Activated CD4-positive, alpha-beta T cell treated with anti-CD3 and anti-CD28 coated beads, Interleukin-2, amount 50 U/mL, for 1 hour (primary cell): ENCODE results near the gene CINP.

Experiments
- DNase-seq: peaks from one replicate; pipeline ENCODE4 v3.0.0-alpha.2; 2020

Gene CINP

DNA sequence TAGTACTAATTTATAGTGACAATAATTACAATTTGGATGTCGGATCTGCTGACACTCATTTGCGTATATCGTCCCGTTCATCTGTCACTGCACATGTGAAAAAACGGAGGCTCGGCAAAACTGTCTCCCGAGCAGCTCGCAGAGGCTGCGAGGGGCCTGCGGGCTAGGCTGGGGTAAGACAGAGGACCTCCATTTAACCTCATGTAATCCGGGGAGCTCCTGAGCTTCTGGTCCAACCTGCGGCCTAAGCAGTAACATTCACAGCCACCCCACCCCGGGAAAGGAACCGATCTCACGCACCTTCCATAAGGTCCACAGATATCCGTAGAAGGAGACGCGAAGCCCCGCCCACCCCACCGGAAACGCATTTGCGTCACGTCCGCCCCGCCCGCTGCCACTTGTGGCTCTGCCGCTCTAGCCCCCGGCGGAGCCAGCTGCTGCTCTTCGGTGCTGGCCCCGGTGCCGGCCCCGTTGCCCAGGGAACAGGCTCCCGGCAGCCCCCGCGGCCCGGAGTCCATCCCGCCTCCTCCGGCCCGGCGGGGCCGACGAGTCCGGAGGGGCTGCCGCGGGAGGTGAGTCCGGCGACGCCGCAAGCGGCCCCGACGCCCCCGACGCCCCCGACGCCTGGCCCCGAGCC lies at the start of gene CINP, which contains the start of gene TECPR2:
Gene CINP, minus strand, starts transcription at position 346 of the 637 bp plus-strand sequence. Its CDS starts 39 bp downstream, at position 307.
Gene TECPR2, plus strand, starts transcription at position 397 of the 637 bp plus-strand sequence. CDS start 13,781 bp downstream, outside the sequence.
- DNase-seq: peak; percentile 97

DNA sequence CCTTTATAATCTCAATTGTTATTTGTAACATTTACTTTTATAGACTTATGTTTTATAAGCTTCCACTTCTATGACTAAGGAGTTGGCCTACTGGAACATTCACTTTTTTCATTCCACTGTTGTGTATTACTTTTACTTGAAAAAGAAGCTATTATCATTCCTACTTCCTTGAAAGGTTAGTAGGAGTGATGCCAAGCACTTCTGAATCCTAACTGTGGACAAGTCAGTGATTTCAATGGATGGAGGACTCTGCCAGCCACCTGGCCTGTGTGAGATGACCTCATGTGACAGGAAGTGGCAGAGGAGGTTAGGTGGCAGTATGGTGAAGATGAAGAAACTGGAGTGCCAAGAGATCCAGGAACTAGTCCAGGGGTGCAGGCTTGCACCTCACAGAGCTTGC lies 46.0 kb upstream of the CINP start:
- DNase-seq: no peak

DNA sequence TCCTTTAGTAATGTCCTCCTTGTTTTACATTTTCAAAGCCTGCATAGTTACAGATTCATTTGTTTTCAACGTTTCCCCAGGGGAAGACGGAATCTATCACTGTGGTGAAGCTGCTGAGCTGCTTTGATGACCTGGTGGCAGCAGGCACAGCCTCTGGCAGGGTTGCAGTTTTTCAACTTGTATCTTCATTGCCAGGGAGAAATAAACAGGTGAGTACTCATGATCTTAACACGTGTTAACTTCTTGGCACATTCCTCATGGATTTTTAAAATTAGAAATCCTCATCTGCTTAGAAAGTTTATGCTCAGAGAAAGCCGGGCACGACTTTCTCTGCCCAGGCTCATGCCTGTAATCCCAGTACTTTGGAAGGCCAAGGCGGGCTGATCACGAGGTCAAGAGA lies 44.6 kb upstream of the CINP start:
- no peak for DNase-seq

DNA sequence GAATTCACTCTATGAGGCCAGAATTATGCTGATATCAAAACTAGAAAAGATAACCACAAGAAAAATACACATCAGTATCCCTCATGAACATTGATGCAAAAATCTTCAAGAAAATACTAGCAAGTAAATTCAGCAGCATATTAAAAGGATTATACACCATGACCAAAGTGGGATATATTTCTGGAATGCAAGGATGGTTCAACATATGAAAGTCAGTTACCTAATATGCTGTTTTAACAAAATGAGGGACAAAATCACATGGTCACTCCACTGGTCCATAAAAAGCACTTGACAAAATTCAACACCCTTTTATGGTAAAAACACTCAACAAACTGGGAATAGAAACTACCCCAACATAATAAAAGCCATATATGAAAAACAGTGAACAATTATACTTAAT lies 40.3 kb upstream of the CINP start:
- no peak for DNase-seq

DNA sequence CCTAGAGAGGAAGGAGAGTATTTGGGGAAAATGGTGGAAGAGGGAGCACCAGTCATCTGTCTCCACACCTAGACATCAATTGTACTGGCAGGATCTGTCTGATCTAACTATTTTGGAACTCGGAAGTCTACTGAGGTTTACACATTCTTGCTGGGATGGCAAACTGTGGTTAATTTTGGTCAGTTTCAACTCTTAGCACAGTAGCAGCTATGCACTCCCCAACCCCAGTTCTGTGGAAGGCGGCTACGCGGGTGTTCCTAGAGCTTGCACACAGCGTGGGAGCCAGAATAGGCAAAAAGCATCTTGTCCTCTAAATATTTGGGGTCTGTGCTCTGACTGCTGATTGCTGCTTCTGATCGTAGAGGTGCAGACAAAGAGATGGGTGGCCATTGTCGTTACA lies 33.8 kb upstream of the CINP start:
- no peak for DNase-seq

DNA sequence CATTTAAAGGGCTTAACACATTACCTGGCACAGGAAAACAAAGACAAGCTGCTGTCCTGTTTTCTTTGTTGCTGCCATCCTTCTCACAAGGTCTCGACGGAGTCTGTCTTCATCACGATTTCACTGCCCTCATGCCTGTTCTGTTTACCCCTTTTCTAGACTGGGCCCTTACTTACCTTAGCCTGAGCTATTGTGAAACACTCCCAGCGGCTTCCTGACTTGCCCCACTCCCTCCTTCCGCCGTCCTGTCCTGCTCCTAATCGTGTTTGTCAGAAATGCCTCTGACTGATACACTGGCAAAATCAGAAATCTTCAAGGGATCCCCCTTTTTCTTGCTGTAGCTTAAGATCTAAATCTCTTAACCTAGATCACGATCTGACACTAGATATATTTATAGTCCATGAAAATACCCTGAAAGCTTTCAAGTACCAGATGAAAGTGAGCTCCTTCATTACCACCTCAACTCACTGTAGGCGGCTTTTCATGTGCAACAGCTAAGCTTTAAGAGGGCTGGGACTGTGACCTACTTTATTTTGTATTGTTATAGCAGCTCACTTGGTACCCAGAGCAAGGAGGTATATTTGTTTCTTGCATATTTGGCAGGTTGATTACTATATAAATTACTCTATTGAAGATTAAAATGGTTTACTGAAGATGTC lies 32.2 kb upstream of the CINP start:
- DNase-seq: no peak

DNA sequence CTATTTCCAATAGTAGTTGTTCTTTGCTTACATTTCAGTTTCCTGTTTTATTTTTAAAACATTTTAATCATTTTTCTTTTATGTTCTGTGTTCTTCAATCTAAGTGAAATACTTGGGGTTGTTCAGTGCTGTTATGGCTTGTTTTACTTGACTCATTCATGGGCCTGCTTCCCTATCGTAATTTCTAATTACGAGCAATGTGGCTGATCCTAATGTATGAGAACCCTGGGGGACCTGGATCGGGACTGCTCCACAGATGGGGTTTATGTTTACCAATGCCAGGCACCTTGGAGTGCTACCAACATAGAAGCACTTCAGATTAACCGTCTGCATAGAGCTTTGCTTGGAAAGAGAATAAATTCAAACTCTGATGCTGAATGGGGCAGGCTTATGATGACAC lies 29.8 kb upstream of the CINP start:
- no peak for DNase-seq

DNA sequence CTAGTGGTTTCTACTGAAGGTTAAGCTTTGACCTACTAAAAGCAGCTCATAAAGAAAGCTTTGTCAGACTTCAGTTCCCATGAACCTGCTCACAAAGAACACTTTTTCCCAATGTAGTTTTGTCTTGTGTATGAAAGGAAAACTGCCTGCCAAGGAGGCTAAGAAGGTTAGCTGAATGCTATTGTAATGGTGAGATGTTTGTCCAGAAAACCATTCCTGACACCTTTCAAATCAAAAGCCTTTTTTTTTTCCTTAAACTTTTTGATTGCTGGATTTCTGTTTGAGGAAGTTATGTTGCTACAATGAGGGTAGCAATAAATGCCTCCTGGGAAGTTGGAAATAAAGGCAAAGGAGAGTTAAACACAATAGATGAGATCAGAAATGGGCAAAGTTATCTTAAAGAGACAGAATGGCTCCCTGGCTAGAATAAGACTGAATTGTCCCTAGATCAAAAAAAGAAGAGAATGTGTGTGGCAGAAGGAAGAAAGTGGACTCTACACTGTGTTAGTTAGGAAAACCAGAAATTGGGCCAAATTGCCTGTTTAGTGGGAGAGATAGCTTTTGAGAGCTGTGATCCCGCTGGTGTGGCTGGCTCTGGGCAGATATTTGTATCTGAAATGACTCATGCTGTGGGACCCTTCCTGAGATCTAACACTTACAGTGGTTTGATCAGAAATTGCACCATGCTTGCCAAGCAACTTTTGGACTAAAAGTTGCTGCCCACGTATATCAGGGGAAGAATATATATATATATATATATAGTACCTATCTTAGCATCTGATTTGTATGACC lies 27.6 kb upstream of the CINP start:
- DNase-seq: no peak

DNA sequence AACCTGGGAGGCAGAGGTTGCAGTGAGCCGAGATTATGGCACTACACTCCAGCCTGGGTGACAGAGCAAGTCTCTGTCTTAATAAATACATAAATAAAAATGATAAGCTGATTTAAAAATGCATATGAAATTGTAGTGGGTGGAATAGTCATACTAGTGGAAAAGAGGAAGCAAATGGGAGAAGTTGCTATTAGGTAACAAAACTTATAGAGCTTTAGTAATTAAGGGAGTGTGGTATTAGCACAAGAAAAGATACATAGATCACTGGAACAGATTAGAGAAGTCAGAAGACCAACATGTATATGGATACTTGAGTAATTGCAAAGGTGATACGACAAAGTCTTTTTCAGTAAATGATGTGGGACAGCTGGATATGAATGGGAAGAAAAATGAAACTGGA lies 26.6 kb upstream of the CINP start:
- DNase-seq: no peak

DNA sequence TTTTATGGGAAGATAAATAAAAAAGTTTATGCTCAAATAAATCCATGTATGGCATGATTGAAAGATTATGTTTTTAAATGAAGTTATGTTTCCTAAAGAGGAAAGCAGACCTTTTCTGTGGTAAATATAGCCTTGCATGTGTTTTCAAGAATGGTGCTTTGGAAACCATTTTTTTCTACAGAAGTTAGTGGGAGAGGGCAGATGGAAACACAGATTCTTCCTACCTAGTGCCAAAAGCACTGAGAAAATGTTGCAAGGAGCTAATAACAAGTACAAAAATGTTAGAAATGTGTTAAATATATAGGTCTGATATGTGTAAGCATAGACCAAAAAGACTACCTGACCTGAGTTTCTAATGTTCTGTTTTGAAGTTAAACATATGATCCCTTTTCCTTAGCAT lies 24.4 kb upstream of the CINP start:
- no peak for DNase-seq

DNA sequence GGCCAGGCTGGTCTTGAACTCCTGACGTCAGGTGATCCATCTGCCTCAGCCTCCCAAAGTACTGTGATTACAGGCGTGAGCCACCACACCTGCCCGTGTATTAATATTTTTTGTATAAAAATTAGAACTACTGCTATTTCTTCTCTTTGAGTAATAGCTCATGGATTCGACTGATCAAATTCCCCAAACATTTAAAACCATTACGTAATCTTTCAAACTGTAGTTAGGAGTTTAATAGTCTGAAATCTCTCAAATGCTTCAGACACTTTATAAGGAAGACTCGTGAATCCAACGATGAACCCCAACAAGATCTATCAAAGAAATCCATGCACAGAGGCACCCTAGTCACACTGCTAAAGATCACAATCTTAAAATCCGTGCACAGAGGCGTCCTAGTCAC lies 16.1 kb upstream of the CINP start:
- no peak for DNase-seq

DNA sequence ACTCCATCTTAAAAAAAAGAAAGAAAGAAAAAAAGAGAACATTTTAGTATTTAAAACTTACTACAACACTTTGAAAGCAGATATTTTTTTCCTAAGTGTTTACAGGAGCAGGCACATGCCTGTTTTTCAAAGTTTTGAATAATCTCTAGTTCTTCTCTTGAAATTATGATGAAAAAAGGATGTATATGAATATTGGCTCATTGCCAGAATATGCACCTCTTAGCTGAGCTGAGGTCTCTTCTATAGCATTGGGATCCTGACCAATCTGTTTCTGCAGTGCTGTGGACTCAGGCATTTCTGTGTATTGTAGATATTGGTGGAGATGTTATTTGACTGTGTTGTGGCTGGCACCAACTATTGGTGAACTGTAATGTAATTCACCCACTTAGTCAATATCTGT lies 15.0 kb upstream of the CINP start:
- DNase-seq: no peak

DNA sequence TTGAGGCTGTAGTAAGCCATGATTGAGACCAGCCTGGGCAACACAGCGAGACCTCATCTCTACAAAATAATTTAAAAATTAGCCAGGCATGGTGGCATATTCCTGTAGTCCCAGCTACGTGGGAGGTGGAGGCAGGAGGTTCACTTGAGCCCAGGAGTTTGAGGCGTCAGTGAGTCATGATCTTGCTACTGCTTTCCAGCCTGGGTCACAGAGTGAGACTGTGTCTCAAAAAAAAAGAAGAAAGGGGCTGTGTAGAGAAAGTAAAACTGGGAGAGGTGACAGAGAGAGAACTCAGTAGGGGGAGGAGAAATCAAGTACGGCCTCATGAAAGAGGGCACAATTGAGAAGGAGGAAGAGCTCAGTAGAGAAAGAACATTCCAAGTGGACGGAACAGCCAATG lies 12.4 kb upstream of the CINP start:
- DNase-seq: no peak

DNA sequence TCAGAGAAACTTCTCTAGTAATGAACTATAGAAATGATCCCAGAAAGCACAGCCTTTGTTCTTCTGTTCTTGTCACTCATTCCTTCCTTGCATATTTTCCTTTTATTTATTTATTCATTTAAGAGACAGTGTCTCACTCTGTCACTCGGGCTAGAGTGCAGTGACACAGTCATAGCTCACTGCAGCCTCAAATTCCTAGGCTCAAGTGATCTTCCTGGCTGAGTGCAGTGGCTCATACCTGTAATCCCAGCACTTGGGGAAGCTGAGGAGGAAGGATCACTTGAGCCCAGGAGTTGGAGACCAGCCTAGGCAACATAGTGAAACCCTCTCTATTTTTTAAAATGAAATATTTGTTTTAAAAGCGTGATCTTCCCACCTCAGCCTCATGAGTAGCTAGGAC lies 11.6 kb upstream of the CINP start:
- no peak for DNase-seq

DNA sequence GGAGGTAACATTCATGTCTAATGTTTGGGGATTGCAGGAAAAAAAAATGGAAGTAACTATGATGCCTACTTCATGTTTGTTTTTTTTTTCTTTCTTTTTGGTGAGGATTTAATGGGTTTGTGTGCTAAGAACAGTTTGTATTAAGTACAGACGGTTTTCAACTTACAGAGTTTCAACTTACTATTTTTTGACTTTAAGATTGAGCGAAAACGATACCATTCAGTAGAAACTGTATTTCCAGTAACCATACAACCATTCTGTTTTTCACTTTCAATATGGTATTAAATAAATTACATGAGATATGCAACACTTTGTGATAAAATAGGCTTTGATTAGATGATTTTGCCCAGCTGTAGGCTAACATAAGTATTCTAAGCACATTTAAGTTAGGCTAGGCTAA lies 10.4 kb upstream of the CINP start:
- no peak for DNase-seq

DNA sequence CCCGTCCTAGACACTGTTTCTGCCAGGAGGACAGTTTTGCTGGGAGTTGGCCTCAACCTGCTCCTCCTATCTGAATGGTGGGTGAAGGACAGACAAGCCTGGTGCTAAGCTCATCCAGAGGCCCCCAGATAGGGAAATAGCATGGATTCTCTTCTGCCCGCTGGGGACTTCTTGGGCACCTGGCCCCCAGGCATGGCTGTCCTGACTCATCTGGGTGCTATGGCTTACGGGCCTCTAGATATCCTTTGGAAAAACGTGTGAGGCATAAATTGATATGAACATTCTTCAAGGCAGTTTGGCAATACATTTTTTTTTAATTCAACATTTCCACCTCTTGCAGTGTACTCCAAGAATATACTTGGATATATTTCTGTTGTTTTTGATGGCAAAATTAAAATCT lies 8.7 kb upstream of the CINP start:
- DNase-seq: no peak

DNA sequence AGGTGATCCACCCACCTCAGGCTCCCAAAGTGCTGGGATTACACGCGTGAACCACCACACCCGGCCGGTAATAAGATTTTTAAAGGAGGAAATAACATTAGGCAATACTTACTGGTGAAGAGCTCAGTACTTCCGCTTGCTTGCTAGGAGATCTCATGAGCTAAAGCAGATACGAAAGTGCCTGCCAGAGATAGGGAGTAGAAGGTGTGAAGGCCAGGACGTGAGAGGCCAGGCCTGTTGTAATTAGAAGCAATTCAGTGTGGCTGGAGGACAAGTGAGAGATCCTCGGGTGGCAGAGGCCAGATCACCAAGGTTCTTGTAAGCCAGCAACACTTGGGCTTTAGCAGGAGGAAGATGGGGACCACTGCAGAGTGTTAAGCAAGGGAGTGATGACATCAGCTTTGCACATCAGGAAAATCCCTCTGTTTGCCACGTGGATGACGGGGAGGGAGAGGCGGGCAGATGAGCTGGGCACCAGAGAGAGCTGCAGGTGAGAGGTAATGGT lies 7.7 kb upstream of the CINP start:
- DNase-seq: no peak

DNA sequence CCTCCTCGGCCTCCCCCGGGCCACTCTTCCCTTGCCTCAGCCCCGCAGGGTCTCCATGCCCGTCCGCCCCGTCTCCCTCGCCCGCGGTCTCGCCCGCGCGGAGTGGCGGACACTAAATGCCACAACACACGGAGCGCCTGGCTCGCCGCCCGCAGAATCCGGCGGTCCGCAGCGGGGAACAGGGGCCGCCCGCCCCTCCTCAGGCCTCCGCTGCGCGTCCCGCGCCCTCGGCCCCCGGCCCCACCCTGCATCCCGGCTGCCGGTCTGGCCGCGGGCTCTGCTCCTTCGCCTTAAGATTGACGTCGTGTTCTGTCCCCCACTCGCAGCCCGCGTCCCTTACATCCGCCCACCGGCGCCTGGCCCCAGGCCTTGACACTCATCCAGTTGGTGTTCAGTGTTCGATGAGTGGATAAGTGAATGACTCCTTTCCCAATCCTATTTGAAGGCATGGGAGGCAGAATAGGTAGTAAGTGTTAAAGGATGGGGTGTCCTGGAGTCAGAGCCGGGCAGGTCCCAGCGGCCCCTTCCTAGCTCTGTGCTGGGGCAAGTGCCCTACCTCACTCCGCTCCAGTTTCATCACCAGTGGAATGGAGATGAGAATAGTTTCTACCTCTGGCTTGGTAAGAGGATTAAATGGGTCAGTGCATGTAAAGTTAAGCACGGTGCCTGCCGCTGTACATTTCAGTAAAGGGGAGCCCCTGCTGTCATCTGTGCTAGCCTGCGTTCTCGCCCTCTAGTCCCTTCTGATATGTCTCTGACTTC lies 673 bp upstream of the CINP start:
- DNase-seq: peak; percentile 11

DNA sequence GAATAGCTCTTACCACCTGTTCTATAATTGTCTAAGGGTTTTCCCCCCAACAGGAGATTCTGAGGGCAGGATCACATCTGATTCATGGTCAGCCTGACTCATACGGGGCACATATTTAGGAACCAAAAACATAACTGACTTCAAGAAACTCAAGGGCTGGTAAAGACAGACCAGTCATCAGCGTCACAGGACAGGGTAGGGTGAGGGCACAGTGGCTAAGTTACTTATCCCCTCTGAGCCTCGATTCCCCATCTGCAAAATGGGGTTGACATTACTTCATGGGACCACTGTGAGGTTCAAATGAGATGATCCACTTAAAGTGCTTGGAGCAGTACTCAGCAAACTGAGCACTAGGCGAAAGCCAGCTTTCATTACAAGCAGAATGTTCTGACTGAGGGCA lies 606 bp downstream of the CINP start:
- DNase-seq: peak; percentile 6

DNA sequence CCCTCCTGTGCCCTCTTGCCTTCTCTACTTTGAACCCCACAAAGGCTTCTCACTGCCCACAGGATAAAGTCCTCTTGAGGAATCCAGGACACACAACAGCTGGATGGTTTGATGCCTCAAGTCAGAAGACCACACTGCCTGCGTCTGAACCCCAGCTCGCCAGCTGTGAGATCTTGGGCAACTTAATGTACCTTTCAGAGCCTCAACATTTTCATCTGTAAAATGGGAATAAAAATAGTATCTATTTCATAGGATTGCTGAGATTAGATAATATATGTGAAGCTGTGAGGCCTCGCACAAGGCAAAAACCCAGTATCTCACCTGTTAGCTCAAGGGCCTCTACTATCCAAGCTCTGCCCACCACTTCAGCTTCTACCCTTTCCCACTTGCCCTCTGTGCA lies 2.3 kb downstream of the CINP start:
- DNase-seq: no peak

DNA sequence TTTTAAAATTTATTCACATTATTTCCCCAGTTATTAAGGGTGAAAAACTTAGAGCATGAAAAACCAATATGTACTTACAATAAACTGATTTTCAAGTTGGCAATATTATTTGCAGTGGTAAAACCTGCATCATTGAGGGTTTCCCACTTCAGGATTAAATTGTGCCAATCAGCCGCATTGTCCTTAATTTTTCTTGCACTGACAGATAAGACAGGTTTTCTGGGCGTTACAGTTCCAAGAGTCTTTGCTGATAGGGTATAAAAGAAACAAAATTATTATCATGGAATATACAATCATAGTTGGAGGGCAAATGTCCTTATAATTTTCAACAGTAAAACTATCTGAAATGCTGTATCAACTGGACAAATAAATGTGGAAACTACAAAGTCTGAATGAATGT lies 3.3 kb downstream of the CINP start:
- no peak for DNase-seq

DNA sequence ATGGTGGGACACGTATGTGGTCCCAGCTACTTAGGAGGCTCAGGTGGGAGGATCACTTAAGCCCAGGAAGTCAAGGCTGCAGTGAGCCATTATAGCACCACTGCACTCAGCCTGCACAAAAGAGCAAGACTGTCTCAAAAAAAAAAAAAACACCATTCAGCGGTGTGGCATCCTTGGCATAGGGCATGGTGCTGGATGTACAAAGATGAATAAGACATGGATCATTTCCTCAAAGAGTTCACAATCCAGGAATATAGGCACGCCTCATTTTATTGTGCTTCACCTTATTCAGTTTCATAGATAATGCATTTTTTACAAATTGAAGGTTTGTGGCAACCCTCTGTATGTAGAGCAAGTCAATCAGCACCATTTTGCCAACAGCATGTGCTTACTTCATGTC lies 6.4 kb downstream of the CINP start:
- DNase-seq: no peak

DNA sequence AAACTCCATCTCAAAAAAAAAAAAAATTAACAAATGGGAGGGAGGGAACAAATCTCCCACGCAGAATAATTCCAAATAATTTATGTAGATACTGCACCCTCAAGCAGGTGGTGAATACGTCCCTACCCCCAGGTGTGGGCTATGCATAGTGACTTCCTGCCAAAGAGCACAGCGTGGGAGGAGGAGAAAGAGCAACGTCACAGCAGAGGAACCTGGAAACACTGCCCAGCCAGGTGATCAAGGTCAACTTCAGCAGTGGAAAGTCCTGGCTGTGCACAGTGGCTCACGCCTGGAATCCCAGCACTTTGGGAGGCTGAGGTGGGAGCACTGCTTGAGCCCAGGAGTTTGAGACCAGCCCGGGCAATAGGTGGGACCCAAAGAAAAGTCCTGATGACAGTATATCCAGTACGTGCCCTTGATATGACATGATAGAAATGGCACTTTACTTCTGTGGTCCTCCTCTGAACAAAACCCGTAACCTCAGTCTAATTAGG lies 9.5 kb downstream of the CINP start:
- DNase-seq: no peak
